ENCODE measurements around the gene MYO3B.
"Not testable (repeated sequence)": the region's sequence is repeated elsewhere in the genome, so short reads cannot be mapped to it uniquely, and the experiment has no call there.

The MYO3B gene

GRCh38 chr2:170265321-170265720 is 87.4 kb downstream of the MYO3B start:
- no peak for DNase-seq

- no peak for DNase-seq
Measured at GRCh38 chr2:170266358-170266757, 88.4 kb downstream of the MYO3B start.

GRCh38 chr2:170267071-170267470 is 89.1 kb downstream of the MYO3B start:
- no peak for DNase-seq

GRCh38 chr2:170270278-170270864 is 92.4 kb downstream of the MYO3B start:
- no peak for DNase-seq

- DNase-seq: no peak
Measured at GRCh38 chr2:170271340-170271739, 93.4 kb downstream of the MYO3B start.

GRCh38 chr2:170276056-170276455 is 98.1 kb downstream of the MYO3B start:
- DNase-seq: no peak

- DNase-seq: no peak
Measured at GRCh38 chr2:170276925-170277629, 99.1 kb downstream of the MYO3B start.

GRCh38 chr2:170277951-170278350 is 100.0 kb downstream of the MYO3B start:
- DNase-seq: no peak

GRCh38 chr2:170279615-170280014 is 101.7 kb downstream of the MYO3B start:
- not testable (repeated sequence) for DNase-seq

- DNase-seq: no peak
Measured at GRCh38 chr2:170282851-170283250, 104.9 kb downstream of the MYO3B start.

- no peak for DNase-seq
Measured at GRCh38 chr2:170284205-170284604, 106.3 kb downstream of the MYO3B start.

GRCh38 chr2:170288859-170289258 is 110.9 kb downstream of the MYO3B start:
- no peak for DNase-seq

- no peak for DNase-seq
Measured at GRCh38 chr2:170291474-170291873, 113.5 kb downstream of the MYO3B start.

- DNase-seq: no peak
Measured at GRCh38 chr2:170292415-170292814, 114.5 kb downstream of the MYO3B start.

GRCh38 chr2:170297496-170297895 is 119.5 kb downstream of the MYO3B start:
- DNase-seq: no peak

GRCh38 chr2:170298115-170298514 is 120.2 kb downstream of the MYO3B start:
- no peak for DNase-seq

GRCh38 chr2:170298861-170299429 is 121.0 kb downstream of the MYO3B start:
- DNase-seq: no peak

GRCh38 chr2:170300993-170301392 is 123.0 kb downstream of the MYO3B start:
- DNase-seq: no peak

- no peak for DNase-seq
Measured at GRCh38 chr2:170301626-170302025, 123.7 kb downstream of the MYO3B start.

- DNase-seq: no peak
Measured at GRCh38 chr2:170305711-170306110, 127.8 kb downstream of the MYO3B start.

GRCh38 chr2:170306293-170306873 is 128.4 kb downstream of the MYO3B start:
- DNase-seq: no peak

GRCh38 chr2:170307052-170307451 is 129.1 kb downstream of the MYO3B start:
- DNase-seq: no peak

- DNase-seq: no peak
Measured at GRCh38 chr2:170307555-170308351, 129.8 kb downstream of the MYO3B start.

Measured in activated CD4-positive, CD25-positive, alpha-beta regulatory T cell treated with anti-CD3 and anti-CD28 coated beads, Interleukin-2, amount 50 U/mL, for 72 hours (primary cell).